GM18868 (cell line): ENCODE results near the gene DRAXIN.

Source experiments
- ATAC-seq: cut with Tn5 transposase; IDR thresholded peaks from one replicate; pipeline ENCODE4 v1.9.1; 2021; ENCODE audit warnings: mild to moderate bottlenecking, moderate library complexity; ENCODE audit not compliant: unreplicated experiment

The DRAXIN gene

DNA sequence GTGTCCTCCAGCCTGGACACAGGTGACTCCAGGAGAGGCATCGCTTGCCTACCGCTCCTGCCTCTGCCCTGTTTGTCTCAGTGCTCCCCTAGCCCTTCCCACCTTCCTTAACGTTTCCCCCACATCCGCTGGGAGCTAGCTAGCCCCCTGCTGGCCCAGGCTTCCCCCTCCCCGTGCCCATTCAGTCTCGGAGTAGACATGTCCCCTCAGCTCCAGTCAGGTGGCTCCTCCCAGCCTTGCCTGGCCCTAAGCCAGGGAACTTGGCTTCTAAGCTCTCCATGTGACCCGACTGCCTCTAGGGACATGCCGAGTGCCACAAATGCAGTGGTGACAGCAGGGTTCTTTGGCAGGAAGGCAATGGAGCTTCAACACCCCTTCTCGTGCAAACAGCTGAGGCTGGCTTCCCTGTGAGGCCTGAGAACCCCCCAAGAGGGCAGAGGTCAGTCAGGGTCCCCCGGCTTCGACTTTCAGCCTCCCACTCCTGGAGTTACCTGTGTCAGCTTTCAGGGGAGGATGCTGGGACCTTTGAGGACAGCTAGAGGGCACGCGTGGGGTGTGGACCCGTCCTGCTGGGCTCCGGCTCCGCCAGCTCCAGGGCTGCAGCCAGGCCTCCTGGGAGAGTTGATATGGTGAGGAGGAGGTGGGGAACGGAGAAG is 16.2 kb downstream of the DRAXIN start:
- no peak for ATAC-seq

DNA sequence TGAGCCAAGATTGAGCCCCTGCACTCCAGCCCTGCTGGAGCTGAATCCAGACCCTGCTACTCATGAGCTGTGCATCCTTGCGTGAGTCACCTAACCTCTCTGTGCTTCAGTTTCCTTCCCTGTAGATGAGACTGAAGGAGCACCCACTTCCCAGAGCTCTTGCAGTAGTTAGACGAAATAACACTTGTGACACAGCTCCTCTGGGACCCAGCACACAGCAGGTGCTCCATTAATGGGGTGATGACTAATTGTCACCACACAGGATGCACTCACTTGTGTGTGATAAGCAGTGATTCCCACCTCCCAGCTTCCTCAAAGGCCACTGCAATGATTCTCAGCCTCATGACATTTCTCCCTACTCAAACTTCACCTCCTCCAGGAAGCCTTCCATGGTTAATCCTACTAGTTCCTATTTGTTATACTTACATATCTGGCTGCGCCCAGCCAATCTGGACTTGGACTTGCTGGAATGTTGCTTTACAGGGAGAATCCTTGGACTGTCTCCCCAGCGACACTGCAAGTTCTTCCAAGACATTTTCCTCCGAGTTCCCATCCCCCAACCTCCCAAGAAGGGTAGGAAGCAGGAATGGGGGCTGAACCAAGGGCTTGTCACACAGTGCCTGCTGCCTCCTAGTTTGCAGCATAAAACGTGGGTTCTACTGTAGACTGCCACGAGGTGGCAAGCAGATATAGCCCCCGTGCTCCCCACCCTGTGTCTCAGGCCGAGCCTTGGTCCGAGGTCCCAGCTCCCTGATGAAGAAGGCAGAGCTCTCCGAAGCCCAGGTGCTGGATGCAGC is 17.2 kb downstream of the DRAXIN start:
- no peak for ATAC-seq

- no peak for ATAC-seq
These were observed 20.0 kb downstream of the DRAXIN start for GRCh38 chr1:11711490-11711889.

DNA sequence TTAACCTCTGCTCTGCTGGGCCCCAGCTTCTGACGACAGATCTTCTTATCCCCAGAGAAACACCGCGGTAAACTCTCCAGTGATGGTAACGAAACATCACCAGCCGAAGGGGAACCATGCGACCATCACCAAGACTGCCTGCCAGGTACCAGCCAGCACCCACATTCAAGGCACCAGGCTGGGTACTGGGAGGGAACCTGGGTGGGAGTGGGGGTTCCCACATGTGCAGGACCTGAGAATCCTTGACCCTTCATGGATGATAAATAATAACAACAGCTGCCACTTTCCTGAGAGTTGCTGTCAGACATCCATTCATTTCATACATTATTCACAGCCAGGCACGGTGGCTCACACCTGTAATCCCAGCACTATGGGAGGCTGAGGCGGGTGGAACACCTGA is 20.8 kb downstream of the DRAXIN start:
- ATAC-seq = no peak

DNA sequence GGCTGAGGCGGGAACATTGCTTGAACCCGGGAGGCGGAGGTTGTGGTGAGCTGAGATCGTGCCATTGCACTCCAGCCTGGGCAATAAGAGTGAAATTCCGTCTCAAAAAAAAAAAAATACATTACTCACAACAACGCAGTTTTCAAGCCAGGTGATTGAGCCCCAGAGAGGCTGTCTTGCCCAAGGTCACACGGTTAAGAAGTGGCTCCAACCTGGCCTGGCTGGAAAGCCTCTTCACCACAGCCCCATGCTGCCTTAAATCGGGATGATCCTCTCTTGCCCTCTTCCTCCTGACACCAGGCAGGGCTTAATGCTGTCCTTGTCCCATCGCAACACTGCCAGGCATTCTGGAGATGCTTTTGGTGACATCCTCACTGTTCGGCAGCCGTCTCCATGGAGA is 21.6 kb downstream of the DRAXIN start:
- no peak for ATAC-seq

DNA sequence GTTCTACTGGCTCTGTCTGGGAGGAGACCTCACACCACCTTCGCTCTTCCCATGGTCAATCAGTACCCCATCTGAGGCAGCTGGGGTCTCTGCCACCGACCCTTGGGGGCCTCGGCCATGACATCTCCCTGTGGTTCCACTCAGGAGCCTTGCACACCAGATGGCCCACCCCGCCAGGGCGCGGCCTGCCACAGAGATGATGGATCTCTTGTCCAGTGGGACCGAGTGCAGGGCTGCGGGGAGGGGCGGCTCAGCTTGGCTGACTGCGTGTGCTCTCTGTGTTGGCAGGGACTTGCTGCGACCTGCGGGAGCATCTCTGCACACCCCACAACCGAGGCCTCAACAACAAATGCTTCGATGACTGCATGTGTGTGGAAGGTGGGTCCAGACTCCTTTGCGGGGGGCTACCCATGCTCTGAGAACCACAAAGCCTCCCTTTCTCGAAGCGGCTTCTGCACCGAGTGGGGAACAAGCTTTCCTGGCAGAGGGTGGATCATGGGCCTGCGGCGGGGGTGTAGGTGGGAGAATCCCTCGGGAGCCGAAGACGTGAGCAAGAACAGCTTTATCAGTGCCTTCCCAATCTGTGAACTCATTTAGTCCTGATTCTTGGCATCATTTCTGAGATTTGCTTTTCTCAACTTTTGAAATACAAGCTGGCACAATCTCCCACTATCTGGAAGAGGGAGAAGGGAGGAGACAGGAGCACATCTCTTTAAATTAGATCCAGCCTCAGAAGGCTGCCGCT is 23.5 kb downstream of the DRAXIN start:
- no peak for ATAC-seq

GRCh38 chr1:11719313-11720032 is 28.0 kb downstream of the DRAXIN start:
- no peak for ATAC-seq

GRCh38 chr1:11720033-11720376 is 28.5 kb downstream of the DRAXIN start:
- ATAC-seq = no peak

DNA sequence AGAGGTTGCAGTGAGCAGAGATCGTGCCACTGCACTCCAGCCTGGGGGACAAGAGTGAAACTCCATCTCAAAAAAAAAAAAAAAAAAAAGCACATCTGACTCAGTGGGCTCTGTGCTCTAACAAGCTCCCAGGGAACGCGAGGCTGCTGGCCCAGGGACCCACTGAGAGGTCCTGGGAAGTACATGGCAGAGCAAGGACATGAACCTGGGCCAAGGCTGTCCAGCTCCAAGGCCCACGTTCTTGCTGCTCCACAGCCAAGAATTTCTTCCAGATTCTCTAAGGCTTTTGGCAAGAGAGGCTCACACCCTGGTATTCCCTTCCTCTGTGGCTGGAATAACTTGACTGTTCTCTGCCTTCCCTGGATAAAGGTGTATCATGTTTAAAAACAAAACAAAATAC is 29.0 kb downstream of the DRAXIN start:
- no peak for ATAC-seq

DNA sequence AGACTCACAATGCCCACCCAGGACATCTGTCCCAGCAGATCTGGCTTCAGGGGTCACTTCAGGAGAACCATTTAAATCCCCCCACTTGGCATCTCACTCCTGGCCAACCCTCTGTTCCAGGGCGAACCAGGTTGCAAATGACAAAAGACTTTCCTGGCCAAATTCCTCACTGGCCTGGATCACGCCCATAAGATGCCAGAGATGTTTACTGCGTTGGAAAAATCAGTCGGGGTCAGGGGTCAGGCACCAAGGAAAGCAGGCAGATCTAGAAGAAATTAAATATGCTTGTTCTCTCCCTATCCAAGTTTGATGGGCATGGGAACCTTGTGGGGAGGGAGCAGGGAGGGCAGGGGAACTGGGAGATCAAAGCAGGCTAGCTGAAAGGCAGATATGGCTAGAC is 29.8 kb downstream of the DRAXIN start:
- ATAC-seq = no peak

- no peak for ATAC-seq
These were observed 31.0 kb downstream of the DRAXIN start for GRCh38 chr1:11722538-11722937.

DNA sequence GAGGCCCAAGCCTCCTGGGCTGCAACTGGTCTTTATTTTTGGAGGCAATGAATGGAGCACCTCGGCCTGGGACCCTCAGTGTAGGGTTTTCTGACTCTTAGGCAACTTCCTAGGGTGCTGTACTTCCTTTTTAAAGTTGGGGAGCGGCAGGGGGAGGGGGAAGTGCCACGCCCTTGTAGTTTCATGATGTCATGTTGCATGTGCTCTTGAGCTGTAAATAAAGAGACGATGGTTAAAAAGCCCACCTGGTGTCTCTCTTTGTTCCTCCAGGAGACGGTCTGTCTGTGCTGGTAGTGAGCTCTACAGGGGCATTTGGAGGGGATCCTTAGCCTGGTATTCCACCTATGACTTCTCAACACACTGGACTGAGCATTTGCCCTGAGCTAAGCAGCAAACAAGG is 34.1 kb downstream of the DRAXIN start:
- no peak for ATAC-seq

- ATAC-seq = no peak
These were observed 35.6 kb downstream of the DRAXIN start for GRCh38 chr1:11727119-11727518.

DNA sequence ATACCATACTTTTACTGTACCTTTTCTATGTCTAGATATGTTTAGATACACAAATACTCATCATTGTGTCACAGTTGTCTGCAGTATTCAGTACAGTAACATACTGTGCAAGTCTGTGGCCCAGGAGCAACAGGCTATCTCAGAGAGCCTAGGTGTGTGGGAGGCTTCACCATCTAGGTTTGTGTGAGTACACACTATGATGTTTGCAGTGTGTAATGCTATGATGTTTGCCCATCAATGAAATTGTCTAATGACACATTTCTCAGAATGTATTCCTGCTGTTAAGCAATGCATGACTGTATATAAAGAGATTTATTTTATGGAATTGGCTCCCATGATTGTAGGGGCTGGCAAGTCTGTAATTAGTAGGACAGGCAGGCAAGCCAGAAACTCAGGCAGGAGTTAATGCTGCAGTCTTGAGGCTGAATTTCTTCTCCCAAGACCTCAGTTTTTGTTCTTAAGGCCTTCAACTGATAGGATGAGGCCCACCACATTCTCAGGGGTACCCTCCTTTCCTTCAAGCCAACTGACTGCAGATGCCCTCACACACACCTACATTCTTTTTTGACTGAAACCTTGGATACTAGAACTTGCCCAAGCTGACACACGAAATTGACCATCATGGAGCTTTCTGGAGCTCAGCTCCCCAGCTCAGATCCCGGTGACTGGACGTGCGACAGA is 36.8 kb downstream of the DRAXIN start:
- ATAC-seq = no peak

- no peak for ATAC-seq
These were observed 37.6 kb downstream of the DRAXIN start for GRCh38 chr1:11729155-11729497.

DNA sequence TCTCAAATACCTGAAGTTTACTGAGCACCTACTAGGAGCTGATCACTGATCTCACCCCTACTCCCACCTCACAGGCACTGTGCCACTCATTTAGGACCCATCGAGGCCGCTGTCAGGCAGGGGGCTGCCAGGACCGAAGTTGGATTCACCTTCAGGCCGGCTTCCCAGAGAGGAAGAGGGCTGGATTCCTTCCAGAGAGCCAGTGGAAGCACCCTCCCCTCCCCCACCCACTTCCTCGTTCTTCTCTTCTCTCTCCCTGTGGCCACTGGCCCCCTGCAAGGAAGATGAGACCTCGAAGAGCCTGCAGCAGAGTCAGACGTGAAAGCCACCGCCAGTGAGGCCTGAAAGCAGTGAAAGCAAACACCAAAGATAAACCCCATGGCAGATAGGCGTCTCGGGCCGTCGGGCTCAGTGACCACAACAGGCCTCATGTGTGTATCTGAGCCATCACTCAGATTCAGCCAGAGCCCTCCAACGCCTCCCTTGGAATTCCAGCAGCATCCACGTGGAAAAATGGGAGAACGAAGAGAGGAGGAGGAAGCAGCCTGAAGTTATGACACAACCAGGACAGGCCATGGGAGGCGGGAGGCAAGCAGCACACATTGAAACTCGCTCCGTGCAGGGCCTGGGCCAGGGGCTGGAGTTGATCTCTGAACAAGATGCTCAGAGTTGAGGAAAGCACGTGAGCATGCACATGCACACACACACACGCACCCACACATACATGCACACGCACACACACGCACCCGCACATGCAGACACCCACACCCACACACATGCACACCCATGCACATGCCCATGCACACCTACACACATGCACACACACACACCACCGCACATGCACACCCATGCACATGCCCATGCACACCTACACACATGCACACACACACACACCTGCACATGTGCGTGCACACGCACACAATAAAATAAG is 38.3 kb downstream of the DRAXIN start:
- no peak for ATAC-seq

- no peak for ATAC-seq
These were observed 39.0 kb downstream of the DRAXIN start for GRCh38 chr1:11730429-11730891.

DNA sequence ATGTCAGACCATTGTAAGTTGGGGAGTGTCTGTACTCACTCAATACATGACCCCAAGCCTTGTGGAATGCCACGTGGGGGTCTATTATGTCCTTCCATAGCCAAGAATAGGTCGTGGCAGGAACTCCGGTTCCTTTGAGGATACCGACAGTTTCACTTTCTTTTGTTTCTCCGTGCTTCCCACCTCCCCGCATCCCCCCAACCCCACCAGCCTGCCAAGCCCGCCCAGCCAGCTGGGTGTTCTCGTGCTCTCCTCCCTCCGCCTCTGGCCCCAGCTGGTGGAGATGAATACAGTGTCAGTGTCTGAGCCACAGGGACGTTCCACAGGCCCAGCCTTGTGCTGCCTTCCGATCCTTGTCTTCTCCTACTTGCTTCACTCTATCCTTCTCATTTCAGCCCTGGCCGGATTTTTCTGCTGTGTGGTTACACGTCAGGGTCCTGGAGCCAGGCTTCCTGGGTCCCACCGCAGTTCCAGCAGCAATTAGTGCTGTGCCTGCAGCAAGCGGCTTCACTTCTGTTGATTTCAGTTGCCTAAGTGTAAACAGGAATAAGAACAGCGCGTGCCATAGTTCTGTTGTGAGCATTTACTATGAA is 40.3 kb downstream of the DRAXIN start:
- ATAC-seq = no peak

DNA sequence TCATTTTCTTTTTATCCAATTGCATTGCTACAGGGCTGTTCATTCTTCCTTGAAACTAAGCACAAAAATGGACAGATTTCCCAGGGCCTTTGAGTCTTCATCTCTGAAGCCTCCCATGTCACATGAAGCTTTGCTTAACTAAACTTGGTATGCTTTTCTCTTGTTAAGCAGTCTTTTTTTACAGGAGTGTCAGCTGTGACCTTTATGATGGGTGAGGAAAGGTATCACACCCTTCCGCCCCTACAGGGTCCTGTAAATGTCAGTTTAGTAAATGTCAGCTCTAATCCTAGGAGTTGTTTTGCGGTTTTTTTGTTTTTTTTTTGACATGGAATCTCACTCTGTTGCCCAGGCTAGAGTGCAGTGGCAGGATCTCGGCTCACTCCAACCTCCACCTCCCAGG is 41.8 kb downstream of the DRAXIN start:
- ATAC-seq = no peak

DNA sequence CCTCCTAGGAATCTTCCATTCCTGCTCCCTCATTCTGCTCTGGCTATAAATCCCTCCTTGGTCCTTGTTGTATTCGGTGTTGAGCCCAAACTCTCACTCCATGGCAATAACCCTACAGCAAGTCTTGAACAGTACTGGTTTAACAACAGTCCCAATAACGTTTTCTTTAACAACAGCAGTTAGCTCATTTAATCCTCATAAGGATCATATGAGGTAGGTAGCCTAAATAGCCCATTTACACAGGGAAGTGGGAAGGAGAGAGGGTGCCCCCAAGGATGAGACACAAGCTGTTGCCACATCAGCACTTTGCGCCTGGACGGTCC is 44.0 kb downstream of the DRAXIN start:
- ATAC-seq = no peak
